H1 (cell line): ENCODE results near the gene SIK3. TPM values are rescaled to one million over a fixed set of nuclear protein-coding genes. Genes with fewer than 3 reads are reported as not detected.

Experiments
- BACH1 ChIP-seq: IDR thresholded peaks from 2 replicates; pipeline ENCODE4 v1.6.1; 2012; ENCODE audit warnings: low read length, improper control_type of control experiment
- BRCA1 ChIP-seq: IDR thresholded peaks from 2 replicates; pipeline ENCODE4 v1.6.1; 2012; ENCODE audit warnings: low read depth, low read length, improper control_type of control experiment
- KDM4A ChIP-seq: IDR thresholded peaks from one replicate; pipeline ENCODE4 v1.7.1; 2012; ENCODE audit warnings: low read depth, mild to moderate bottlenecking, moderate library complexity, low read length, inconsistent platforms; ENCODE audit not compliant: severe bottlenecking
- MAX ChIP-seq: IDR thresholded peaks from 2 replicates; pipeline ENCODE4 v1.6.1; 2012; ENCODE audit warnings: inconsistent platforms
- PHF8 ChIP-seq: fragments of 200-600 bp; sonication (generic); conservative IDR thresholded peaks from 2 replicates; pipeline ENCODE4 v1.7.1; 2012; ENCODE audit warnings: low read depth, mild to moderate bottlenecking, inconsistent platforms, low read length, moderate library complexity
- SAP30 ChIP-seq: fragments of 300-600 bp; sonication (generic); IDR thresholded peaks from 2 replicates; pipeline ENCODE4 v1.7.1; 2012; ENCODE audit warnings: low read length, moderate library complexity, mild to moderate bottlenecking, inconsistent platforms; ENCODE audit not compliant: insufficient read depth, insufficient replicate concordance
- SIN3A ChIP-seq, 2 experiments: IDR thresholded peaks in 1 of 2; conservative IDR thresholded peaks in 1 of 2; 2 replicates each; pipeline ENCODE4 v1.6.1; 2011 to 2012; ENCODE audit warnings: low read length in 2 of 2, improper control_type of control experiment in 1 of 2, low read depth in 1 of 2, mild to moderate bottlenecking in 1 of 2
- SP4 ChIP-seq: IDR thresholded peaks from 2 replicates; pipeline ENCODE4 v1.6.1; 2012; ENCODE audit warnings: low read length, inconsistent platforms
- SRF ChIP-seq: IDR thresholded peaks from 2 replicates; pipeline ENCODE4 v1.6.1; 2011; ENCODE audit warnings: mild to moderate bottlenecking, low read depth, low read length, moderate library complexity
- SUZ12 ChIP-seq: fragments of 200-600 bp; sonication (generic); IDR thresholded peaks from 2 replicates; pipeline ENCODE4 v1.6.1; 2012; ENCODE audit warnings: mild to moderate bottlenecking, inconsistent platforms, low read length, moderate library complexity, mixed read lengths
- TAF7 ChIP-seq: optimal IDR thresholded peaks from 2 replicates; pipeline ENCODE3; 2011; ENCODE audit warnings: low read depth, mild to moderate bottlenecking, inconsistent platforms, low read length, moderate library complexity, borderline replicate concordance
- TBP ChIP-seq: IDR thresholded peaks from 2 replicates; pipeline ENCODE4 v1.6.1; 2011; ENCODE audit warnings: low read depth, low read length, improper control_type of control experiment
- polyA plus RNA-seq, 7 experiments: library from polyadenylated mRNA; depleted of rRNA in 3 of 7; stranded (reverse) in 5 of 7; unstranded in 2 of 7; fragments of >200 nt in 5 of 7; fragments of 200-250 nt in 2 of 7; gene quantifications; 1 replicate in 5 of 7; 2 replicates in 1 of 7; 4 replicates in 1 of 7; pipeline versions ENCODE4 v1.2.1 to v1.2.3, GENCODE V29; 2011 to 2013; ENCODE audit warnings: missing spikeins in 2 of 7, mixed read lengths in 2 of 7
- total RNA-seq: library from RNA; stranded (reverse); fragmentation: NEBNext Ultra II Directional; extraction: Animal tissue kit (Norgen Biotek cat#: 25700); gene quantifications from 2 replicates; pipeline ENCODE4 v1.2.1, GENCODE V29; 2021

SIK3 gene
- total and polyA plus RNA-seq, 2 of the 8 experiments (the other 6 are each of a cell fraction or from before 2014, with no cell fraction given) = 19.9 to 32.1 TPM

DNA sequence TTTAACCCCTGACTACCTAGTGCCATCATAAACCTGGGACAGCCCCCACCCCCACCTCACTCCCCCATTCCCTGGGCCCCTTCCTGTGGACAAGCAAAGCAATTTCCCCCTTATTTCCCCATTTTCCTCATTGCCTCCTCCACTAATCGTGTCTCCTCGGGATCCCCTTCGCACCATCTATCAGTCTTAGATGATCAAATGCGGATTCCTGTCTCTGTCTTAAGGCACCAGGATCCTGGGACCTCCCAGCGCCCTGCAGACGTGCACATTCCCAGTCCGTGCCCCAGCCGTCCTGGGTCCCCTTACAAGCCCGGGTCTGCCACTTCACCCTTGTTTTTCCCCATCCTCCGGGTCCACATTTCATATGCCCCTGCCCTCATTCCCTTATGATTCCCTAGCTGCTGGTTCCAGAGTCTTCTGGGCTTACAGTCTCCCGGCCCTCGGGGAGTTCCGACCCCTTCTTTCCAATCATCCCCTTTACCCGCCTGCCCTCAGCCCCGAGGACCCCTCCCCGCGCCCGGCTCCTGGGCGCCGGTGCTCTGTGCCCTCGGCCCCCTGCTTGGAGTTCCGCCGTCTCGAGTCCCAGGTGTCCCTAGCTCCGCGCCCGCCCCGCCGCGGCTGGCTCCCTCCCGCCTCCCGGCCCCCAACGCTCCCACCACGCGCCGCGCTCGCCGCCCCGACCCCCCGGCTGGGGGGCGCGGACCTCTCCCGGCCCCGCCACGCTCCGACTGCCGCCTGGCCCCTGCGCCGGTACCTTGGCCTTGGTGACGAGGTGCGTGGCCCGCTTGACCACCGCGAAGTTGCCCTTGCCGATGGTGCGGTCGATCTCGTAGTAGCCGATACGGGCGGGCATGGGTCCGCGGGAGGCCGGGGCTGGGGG, 599 bp downstream of the SIK3 start (continued):
- peak in 1 of 2 experiments; percentile 69; a peak in 1 of 4 replicates for TF ChIP-seq SIN3A (conservative IDR thresholded peaks at IDR 0.05 in 1 of 2, IDR thresholded peaks at IDR 0.05 in 1 of 2; ENCODE audit: low read depth in 1 of 2, low read length in 2 of 2)
- TF ChIP-seq BRCA1 = no peak
- TF ChIP-seq TAF7 = no peak
- TF ChIP-seq TBP = no peak; the same call in 1 of the 2 replicates
- no peak for TF ChIP-seq SP4
- TF ChIP-seq SRF = no peak
- TF ChIP-seq KDM4A = peak; percentile 74
- no peak for TF ChIP-seq BACH1
- peak; percentile 65 for TF ChIP-seq SAP30
- peak; percentile 13; the same call in 1 of the 2 replicates for TF ChIP-seq MAX
- peak; percentile 63 for TF ChIP-seq PHF8
- TF ChIP-seq SUZ12 = no peak
